A549 (cell line): ENCODE measurements around the gene GANAB. TPM values are rescaled to one million over a fixed set of nuclear protein-coding genes. Genes with fewer than 3 reads are reported as not detected.

ENCODE experiments used
- ATAC-seq, 2 experiments: fragments of 200-7000 bp in 1 of 2; fragments of >200 bp in 1 of 2; cut with Nextera tagmentation in 1 of 2; cut with Tn5 transposase in 1 of 2; 3 replicates each; pipeline versions ENCODE4 v1.8.0 to v1.9.1; 2018 to 2020; ENCODE audit warnings: mild to moderate bottlenecking in 1 of 2, moderate library complexity in 1 of 2
- CTCF ChIA-PET: fragments of 300-600 bp; sonication (Branson Sonifier 250); formaldehyde crosslinking; extraction: SDS; loops from one replicate; lab custom pipeline; 2021; ENCODE audit warnings: antibody characterized with exemption, inconsistent platforms; lab: Yijun Ruan, JAX
- POLR2A ChIA-PET: fragments of 350-600 bp; formaldehyde crosslinking; extraction: SDS; loops from one replicate; lab custom pipeline; 2021; ENCODE audit warnings: antibody characterized with exemption, inconsistent platforms; lab: Yijun Ruan, JAX
- DNase-seq, 2 experiments: peaks; one replicate each; pipeline versions ENCODE4 v3.0.0 to v3.0.0-alpha.2; 2011 to 2016; ENCODE audit warnings: low read depth in 1 of 2, low spot score in 1 of 2
- FAIRE-seq: peaks from 2 replicates; lab custom pipeline; 2011; peaks lifted over from hg19 to GRCh38; lab: Jason Lieb, UNC
- H3K27ac ChIP-seq, 2 experiments: fragments of >200 bp; sonication (Bioruptor Twin); formaldehyde crosslinking; 3 replicates each; pipeline ENCODE4 v1.5.1; 2016 to 2017
- H3K4me1 ChIP-seq: fragments of >200 bp; sonication (Bioruptor Twin); formaldehyde crosslinking; 3 replicates; pipeline ENCODE4 v1.6.1; 2016
- H3K4me2 ChIP-seq: fragments of >200 bp; sonication (Bioruptor Twin); formaldehyde crosslinking; 3 replicates; pipeline ENCODE4 v1.6.1; 2016
- H3K4me3 ChIP-seq: fragments of >200 bp; sonication (Bioruptor Twin); formaldehyde crosslinking; 3 replicates; pipeline ENCODE4 v1.5.1; 2016
- H3K9me3 ChIP-seq: fragments of >200 bp; sonication (Bioruptor Twin); formaldehyde crosslinking; 3 replicates; pipeline ENCODE4 v1.6.1; 2016
- CBX8 ChIP-seq: fragments of 200-600 bp; sonication (generic); IDR thresholded peaks from 2 replicates; pipeline ENCODE4 v1.6.1; 2016
- EHF ChIP-seq: fragments of 250-450 bp; sonication (Bioruptor Pico); IDR thresholded peaks from 2 replicates; pipeline ENCODE4 v1.5.0; 2020; ENCODE audit warnings: mild to moderate bottlenecking
- EP300 ChIP-seq, 2 experiments: fragments of >200 bp; sonication (Bioruptor Twin); formaldehyde crosslinking; IDR thresholded peaks; 2 replicates in 1 of 2; 3 replicates in 1 of 2; pipeline ENCODE4 v1.6.1; 2016 to 2017
- FOSL2 ChIP-seq, 2 experiments: fragments of 450-650 bp in 1 of 2; fragments of >200 bp in 1 of 2; sonication (Bioruptor Twin) in 1 of 2; formaldehyde crosslinking; IDR thresholded peaks; 2 replicates each; pipeline versions ENCODE4 v1.5.0 to v1.6.1; 2016 to 2020; ENCODE audit warnings: mild to moderate bottlenecking in 1 of 2, moderate library complexity in 1 of 2
- HOXB13 ChIP-seq: fragments of 250-450 bp; sonication (Bioruptor Pico); IDR thresholded peaks from 2 replicates; pipeline ENCODE4 v1.5.0; 2020; ENCODE audit warnings: low read depth, mild to moderate bottlenecking, moderate library complexity
- JUN ChIP-seq, 2 experiments: fragments of >200 bp; sonication (Bioruptor Twin); formaldehyde crosslinking; IDR thresholded peaks; 2 replicates in 1 of 2; 3 replicates in 1 of 2; pipeline ENCODE4 v1.6.1; 2016 to 2017
- KDM1A ChIP-seq: fragments of 200-600 bp; sonication (generic); IDR thresholded peaks from 2 replicates; pipeline ENCODE4 v1.6.1; 2016; ENCODE audit warnings: low read depth, mild to moderate bottlenecking
- MYC ChIP-seq: IDR thresholded peaks from 2 replicates; pipeline ENCODE4 v1.6.1; 2012; ENCODE audit warnings: mild to moderate bottlenecking, inconsistent platforms, low read length, improper control_type of control experiment, borderline replicate concordance
- POLR2A ChIP-seq: IDR thresholded peaks from 2 replicates; pipeline ENCODE4 v1.6.1; 2012; ENCODE audit warnings: mild to moderate bottlenecking, low read length
- RCOR1 ChIP-seq: fragments of 150-350 bp; IDR thresholded peaks from 2 replicates; pipeline ENCODE4 v1.6.1; 2014; ENCODE audit warnings: antibody characterized with exemption, low read length, low read depth
- SREBF2 ChIP-seq: fragments of 450-650 bp; IDR thresholded peaks from 2 replicates; pipeline ENCODE4 v1.6.1; 2014; ENCODE audit warnings: mild to moderate bottlenecking, moderate library complexity
- ZFP36 ChIP-seq: fragments of 450-650 bp; IDR thresholded peaks from 2 replicates; pipeline ENCODE4 v1.6.1; 2014; ENCODE audit warnings: borderline replicate concordance; ENCODE audit not compliant: partially characterized antibody
- WGBS: methylation state at CpG from one replicate; pipeline ENCODE4 v1.1.6; 2017; ENCODE audit errors: missing lambda C conversion rate; 5-methylcytosine and 5-hydroxymethylcytosine counted together
- polyA plus RNA-seq, 4 experiments: library from polyadenylated mRNA; depleted of rRNA in 3 of 4; stranded (reverse); fragments of >200 nt; fragmentation: RNase III in 1 of 4; extraction: RNeasy Plus Mini Kit Qiagen cat#74134 plus additional on column Dnase treatment in 1 of 4; gene quantifications; 2 replicates in 3 of 4; 3 replicates in 1 of 4; pipeline ENCODE4 v1.2.3, GENCODE V29; 2011 to 2017
- TF ChIP-seq, protein P1 (sequence below): fragments of 450-650 bp; IDR thresholded peaks from 2 replicates; pipeline ENCODE4 v1.6.1; 2014; ENCODE audit warnings: antibody characterized with exemption
- TF ChIP-seq, protein P2 (sequence below): fragments of >200 bp; sonication (Bioruptor Twin); formaldehyde crosslinking; IDR thresholded peaks from 3 replicates; pipeline ENCODE4 v1.5.1; 2016
- TF ChIP-seq, protein P3 (sequence below): fragments of 150-350 bp; IDR thresholded peaks from 2 replicates; pipeline ENCODE4 v1.6.1; 2014; ENCODE audit warnings: low read depth, mild to moderate bottlenecking, low read length
- TF ChIP-seq, protein P4 (sequence below): fragments of >200 bp; sonication (Bioruptor Twin); formaldehyde crosslinking; IDR thresholded peaks from 2 replicates; pipeline ENCODE4 v1.6.1; 2016
- TF ChIP-seq, protein P5 (sequence below): fragments of >200 bp; sonication (Bioruptor Twin); formaldehyde crosslinking; IDR thresholded peaks from 3 replicates; pipeline ENCODE4 v1.6.1; 2016

Gene GANAB
- polyA plus RNA-seq, 2 of the 4 experiments (the other 2 are of a cell fraction): 215 to 220 TPM

DNA sequence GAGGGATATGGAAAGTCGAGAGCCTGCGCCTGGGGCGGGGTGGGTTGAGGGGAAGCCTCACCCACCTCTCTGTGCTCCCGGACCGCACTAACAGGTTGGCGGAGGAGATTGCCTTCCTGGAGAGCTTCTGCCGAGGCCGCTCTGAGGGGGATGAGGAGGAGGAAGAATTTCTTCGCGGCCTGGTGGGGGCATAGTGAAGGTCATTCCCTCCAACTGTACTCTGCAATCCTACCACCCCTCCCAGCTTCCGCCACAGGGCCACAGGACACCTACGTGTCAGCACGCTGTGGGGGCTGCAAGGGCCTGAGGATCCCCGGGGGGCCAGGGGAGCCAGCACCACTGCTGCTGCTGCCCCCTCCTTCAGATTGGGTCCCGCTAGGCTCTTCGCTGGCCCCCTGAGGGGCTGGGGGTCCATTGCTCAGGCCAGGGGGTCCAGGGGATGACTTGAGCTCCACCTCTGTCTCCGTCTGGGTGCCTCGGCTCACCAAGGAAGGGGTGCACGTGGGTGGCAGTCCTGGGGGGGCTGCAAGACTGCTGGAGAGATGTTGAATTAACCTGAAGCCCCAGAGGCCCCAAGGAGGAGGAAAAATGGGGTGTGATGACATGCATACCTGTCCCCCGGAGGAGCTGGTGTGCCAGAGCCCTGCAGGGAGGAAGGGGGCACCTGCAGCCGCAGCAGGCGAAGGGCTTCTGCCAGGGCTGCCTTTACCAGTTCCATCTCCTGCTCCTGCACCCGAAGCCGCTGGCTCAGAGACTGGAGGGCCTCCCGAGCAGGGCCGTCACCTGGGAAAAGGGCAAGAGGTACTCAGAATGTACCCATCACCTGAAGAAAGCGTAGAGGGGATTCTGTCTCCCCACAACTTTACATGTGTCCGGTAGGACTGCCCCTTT, 35.4 kb downstream of the GANAB start:
- peak overlapping the region; percentile 81 for H3K4me2 ChIP-seq
- peak overlapping the region; percentile 61 for H3K4me3 ChIP-seq
- DNase-seq: no peak
- H3K4me1 ChIP-seq: peaks cover 29% of the 10 kb centered on the region
- CTCF ChIA-PET: interaction anchor here (0.8 to 4.1 kb wide), 33 partner anchors 9 to 232 kb away, joined by 3 to 48 read pairs (median 5); partner anchors contain the start of genes B3GAT3, GANAB, LBHD1 and MTA2
- H3K27ac ChIP-seq: peak overlapping the region; percentile 80 to 98
- no peak for ATAC-seq
- FAIRE-seq: no peak
- no peaks in the 10 kb centered on the region for H3K9me3 ChIP-seq
- TF ChIP-seq CBX8: no peak
- TF ChIP-seq, protein P1, sequence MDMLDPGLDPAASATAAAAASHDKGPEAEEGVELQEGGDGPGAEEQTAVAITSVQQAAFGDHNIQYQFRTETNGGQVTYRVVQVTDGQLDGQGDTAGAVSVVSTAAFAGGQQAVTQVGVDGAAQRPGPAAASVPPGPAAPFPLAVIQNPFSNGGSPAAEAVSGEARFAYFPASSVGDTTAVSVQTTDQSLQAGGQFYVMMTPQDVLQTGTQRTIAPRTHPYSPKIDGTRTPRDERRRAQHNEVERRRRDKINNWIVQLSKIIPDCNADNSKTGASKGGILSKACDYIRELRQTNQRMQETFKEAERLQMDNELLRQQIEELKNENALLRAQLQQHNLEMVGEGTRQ: no peak
- TF ChIP-seq JUN (IDR thresholded peaks at IDR 0.05): no peak
- TF ChIP-seq, protein P2, sequence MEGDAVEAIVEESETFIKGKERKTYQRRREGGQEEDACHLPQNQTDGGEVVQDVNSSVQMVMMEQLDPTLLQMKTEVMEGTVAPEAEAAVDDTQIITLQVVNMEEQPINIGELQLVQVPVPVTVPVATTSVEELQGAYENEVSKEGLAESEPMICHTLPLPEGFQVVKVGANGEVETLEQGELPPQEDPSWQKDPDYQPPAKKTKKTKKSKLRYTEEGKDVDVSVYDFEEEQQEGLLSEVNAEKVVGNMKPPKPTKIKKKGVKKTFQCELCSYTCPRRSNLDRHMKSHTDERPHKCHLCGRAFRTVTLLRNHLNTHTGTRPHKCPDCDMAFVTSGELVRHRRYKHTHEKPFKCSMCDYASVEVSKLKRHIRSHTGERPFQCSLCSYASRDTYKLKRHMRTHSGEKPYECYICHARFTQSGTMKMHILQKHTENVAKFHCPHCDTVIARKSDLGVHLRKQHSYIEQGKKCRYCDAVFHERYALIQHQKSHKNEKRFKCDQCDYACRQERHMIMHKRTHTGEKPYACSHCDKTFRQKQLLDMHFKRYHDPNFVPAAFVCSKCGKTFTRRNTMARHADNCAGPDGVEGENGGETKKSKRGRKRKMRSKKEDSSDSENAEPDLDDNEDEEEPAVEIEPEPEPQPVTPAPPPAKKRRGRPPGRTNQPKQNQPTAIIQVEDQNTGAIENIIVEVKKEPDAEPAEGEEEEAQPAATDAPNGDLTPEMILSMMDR: no peak
- TF ChIP-seq HOXB13 (CRISPR knock-in tag): no peak
- TF ChIP-seq, protein P3, sequence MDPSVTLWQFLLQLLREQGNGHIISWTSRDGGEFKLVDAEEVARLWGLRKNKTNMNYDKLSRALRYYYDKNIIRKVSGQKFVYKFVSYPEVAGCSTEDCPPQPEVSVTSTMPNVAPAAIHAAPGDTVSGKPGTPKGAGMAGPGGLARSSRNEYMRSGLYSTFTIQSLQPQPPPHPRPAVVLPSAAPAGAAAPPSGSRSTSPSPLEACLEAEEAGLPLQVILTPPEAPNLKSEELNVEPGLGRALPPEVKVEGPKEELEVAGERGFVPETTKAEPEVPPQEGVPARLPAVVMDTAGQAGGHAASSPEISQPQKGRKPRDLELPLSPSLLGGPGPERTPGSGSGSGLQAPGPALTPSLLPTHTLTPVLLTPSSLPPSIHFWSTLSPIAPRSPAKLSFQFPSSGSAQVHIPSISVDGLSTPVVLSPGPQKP: no peak
- no peak for TF ChIP-seq EP300 (IDR thresholded peaks at IDR 0.05)
- TF ChIP-seq ZFP36: no peak
- POLR2A ChIA-PET: interaction anchor here (1.1 to 3.7 kb wide), 5 partner anchors 9 to 57 kb away, joined by 3 to 27 read pairs (median 5); partner anchors contain the start of genes B3GAT3, C11orf98, CSKMT and MTA2
- WGBS: 84% methylated on average over 22 of the region's 28 CpGs

DNA sequence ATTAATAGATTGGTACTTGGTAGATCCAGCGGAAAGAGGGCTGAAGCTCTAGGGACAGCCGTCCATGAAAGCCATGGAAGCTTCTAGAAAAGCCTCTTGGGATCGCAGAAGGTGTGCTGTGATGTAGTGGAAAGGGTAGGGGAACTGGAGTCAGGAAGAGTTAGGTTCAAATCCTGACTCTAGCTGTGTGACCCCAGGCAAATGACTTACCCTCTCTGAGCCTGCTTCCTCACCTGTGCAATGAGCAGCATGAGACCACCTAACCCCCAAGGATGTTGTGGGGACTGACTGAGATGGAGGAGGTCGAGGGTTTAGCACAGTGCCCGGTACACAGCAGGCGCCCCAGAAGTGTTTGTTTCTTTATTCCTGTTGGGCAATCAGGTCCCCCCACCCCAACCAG, 36.0 kb downstream of the GANAB start:
- no peak for ATAC-seq
- CTCF ChIA-PET: interaction anchor here (0.8 to 4.1 kb wide), 14 partner anchors 8 to 231 kb away, joined by 3 to 48 read pairs (median 8); partner anchors contain the start of genes B3GAT3 and MTA2
- Histone ChIP-seq H3K4me3 (no peak overlapping the region), H3K4me2 (no peak overlapping the region; the same call in 2 of the 3 replicates), H3K4me1 (peaks cover 29% of the 10 kb centered on the region), H3K27ac (no peak overlapping the region; a peak in 1 of 6 replicates), H3K9me3 (no peaks in the 10 kb centered on the region)
- FAIRE-seq: no peak
- WGBS: 87% methylated on average over 6 of the region's 6 CpGs
- POLR2A ChIA-PET: interaction anchor here (1.0 to 3.7 kb wide), 2 partner anchors 10 to 19 kb away, joined by 4 to 27 read pairs; partner anchors contain the start of gene TUT1
- no peak for DNase-seq
- TF ChIP-seq RCOR1: no peak
- TF ChIP-seq ZFP36: peak; percentile 55
- TF ChIP-seq KDM1A: peak; percentile 59; the same call in 1 of the 2 replicates
- TF ChIP-seq FOSL2 (IDR thresholded peaks at IDR 0.05): no peak
- no peak for TF ChIP-seq FOSL2 (CRISPR knock-in tag; IDR thresholded peaks at IDR 0.05)
- no peak for TF ChIP-seq EHF (CRISPR knock-in tag)
- TF ChIP-seq MYC: no peak
- TF ChIP-seq, protein P4, sequence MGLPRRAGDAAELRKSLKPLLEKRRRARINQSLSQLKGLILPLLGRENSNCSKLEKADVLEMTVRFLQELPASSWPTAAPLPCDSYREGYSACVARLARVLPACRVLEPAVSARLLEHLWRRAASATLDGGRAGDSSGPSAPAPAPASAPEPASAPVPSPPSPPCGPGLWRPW: no peak
- TF ChIP-seq SREBF2: no peak
- TF ChIP-seq POLR2A: no peak
- TF ChIP-seq, protein P5, sequence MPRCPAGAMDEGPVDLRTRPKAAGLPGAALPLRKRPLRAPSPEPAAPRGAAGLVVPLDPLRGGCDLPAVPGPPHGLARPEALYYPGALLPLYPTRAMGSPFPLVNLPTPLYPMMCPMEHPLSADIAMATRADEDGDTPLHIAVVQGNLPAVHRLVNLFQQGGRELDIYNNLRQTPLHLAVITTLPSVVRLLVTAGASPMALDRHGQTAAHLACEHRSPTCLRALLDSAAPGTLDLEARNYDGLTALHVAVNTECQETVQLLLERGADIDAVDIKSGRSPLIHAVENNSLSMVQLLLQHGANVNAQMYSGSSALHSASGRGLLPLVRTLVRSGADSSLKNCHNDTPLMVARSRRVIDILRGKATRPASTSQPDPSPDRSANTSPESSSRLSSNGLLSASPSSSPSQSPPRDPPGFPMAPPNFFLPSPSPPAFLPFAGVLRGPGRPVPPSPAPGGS: no peak
